ENCODE results near the gene PPIP5K2. TPM values are rescaled to one million over a fixed set of nuclear protein-coding genes. Genes with fewer than 3 reads are reported as not detected.

The PPIP5K2 gene
- total and polyA plus RNA-seq, 2 donors = 46.6 to 46.8 TPM

GRCh38 chr5:103093727-103094126, 26.4 kb upstream of the PPIP5K2 start:
- no peak overlapping the region for H3K27ac ChIP-seq (ENCODE audit: low read depth in 1 of 2, low read length in 1 of 2)
- H3K4me1 ChIP-seq (ENCODE audit: control insufficient read depth in 2 of 2, insufficient read depth in 2 of 2, low read length in 2 of 2) = no peaks in the 10 kb centered on the region
- H3K4me3 ChIP-seq (ENCODE audit: low read length in 2 of 2) = no peak overlapping the region
- no peak for DNase-seq (ENCODE audit: low read depth in 6 of 9, low spot score in 9 of 9)
- H3K9me3 ChIP-seq (ENCODE audit: control insufficient read depth in 2 of 2, insufficient read depth in 1 of 2, low read length in 1 of 2) = no peaks in the 10 kb centered on the region
- peaks cover 0 to 6% of the 10 kb centered on the region in 2 donors for H3K36me3 ChIP-seq (ENCODE audit: control insufficient read depth in 2 of 2, insufficient read depth in 2 of 2, low read length in 1 of 2)
- whole genome bisulfite sequencing = 99% methylated on average over 1 of the region's 1 CpG
- no peaks in the 10 kb centered on the region for H3K27me3 ChIP-seq (ENCODE audit: control insufficient read depth in 2 of 2, insufficient read depth in 1 of 2, low read length in 1 of 2)

- 88% methylated on average over 2 of the region's 2 CpGs for WGBS
- Histone ChIP-seq H3K4me1 (ENCODE audit: control insufficient read depth in 2 of 2, insufficient read depth in 2 of 2, low read length in 2 of 2) (no peaks in the 10 kb centered on the region), H3K4me3 (ENCODE audit: low read length in 2 of 2) (no peak overlapping the region), H3K9me3 (ENCODE audit: control insufficient read depth in 2 of 2, insufficient read depth in 1 of 2, low read length in 1 of 2) (no peaks in the 10 kb centered on the region), H3K27ac (ENCODE audit: low read depth in 1 of 2, low read length in 1 of 2) (no peak overlapping the region), H3K36me3 (ENCODE audit: control insufficient read depth in 2 of 2, insufficient read depth in 2 of 2, low read length in 1 of 2) (peaks cover 0 to 6% of the 10 kb centered on the region in 2 donors), H3K27me3 (ENCODE audit: control insufficient read depth in 2 of 2, insufficient read depth in 1 of 2, low read length in 1 of 2) (no peaks in the 10 kb centered on the region)
- no peak for DNase-seq (ENCODE audit: low read depth in 6 of 9, low spot score in 9 of 9)
These were observed 25.4 kb upstream of the PPIP5K2 start for GRCh38 chr5:103094737-103095136.

- DNase-seq (ENCODE audit: low read depth in 6 of 9, low spot score in 9 of 9) = no peak
- Histone ChIP-seq H3K4me3 (ENCODE audit: low read length in 2 of 2) (no peak overlapping the region), H3K36me3 (ENCODE audit: control insufficient read depth in 2 of 2, insufficient read depth in 2 of 2, low read length in 1 of 2) (peaks cover 0 to 7% of the 10 kb centered on the region in 2 donors), H3K4me1 (ENCODE audit: control insufficient read depth in 2 of 2, insufficient read depth in 2 of 2, low read length in 2 of 2) (no peaks in the 10 kb centered on the region), H3K27ac (ENCODE audit: low read depth in 1 of 2, low read length in 1 of 2) (no peak overlapping the region), H3K9me3 (ENCODE audit: control insufficient read depth in 2 of 2, insufficient read depth in 1 of 2, low read length in 1 of 2) (no peaks in the 10 kb centered on the region), H3K27me3 (ENCODE audit: control insufficient read depth in 2 of 2, insufficient read depth in 1 of 2, low read length in 1 of 2) (no peaks in the 10 kb centered on the region)
- WGBS = 96% methylated on average over 2 of the region's 2 CpGs
These were observed 21.1 kb upstream of the PPIP5K2 start for GRCh38 chr5:103098993-103099392.

- H3K4me1 ChIP-seq (ENCODE audit: control insufficient read depth in 2 of 2, insufficient read depth in 2 of 2, low read length in 2 of 2) = no peaks in the 10 kb centered on the region
- H3K4me3 ChIP-seq (ENCODE audit: low read length in 2 of 2) = no peak overlapping the region
- WGBS = 96% methylated on average over 6 of the region's 6 CpGs
- H3K27ac ChIP-seq (ENCODE audit: low read depth in 1 of 2, low read length in 1 of 2) = no peak overlapping the region
- peaks cover 0 to 7% of the 10 kb centered on the region in 2 donors for H3K36me3 ChIP-seq (ENCODE audit: control insufficient read depth in 2 of 2, insufficient read depth in 2 of 2, low read length in 1 of 2)
- H3K27me3 ChIP-seq (ENCODE audit: control insufficient read depth in 2 of 2, insufficient read depth in 1 of 2, low read length in 1 of 2) = no peaks in the 10 kb centered on the region
- DNase-seq (ENCODE audit: low read depth in 6 of 9, low spot score in 9 of 9) = no peak
- no peaks in the 10 kb centered on the region for H3K9me3 ChIP-seq (ENCODE audit: control insufficient read depth in 2 of 2, insufficient read depth in 1 of 2, low read length in 1 of 2)
These were observed 18.9 kb upstream of the PPIP5K2 start for GRCh38 chr5:103101079-103101750.

GRCh38 chr5:103102234-103102633, 17.9 kb upstream of the PPIP5K2 start:
- DNase-seq (ENCODE audit: low read depth in 6 of 9, low spot score in 9 of 9) = no peak
- no peaks in the 10 kb centered on the region for H3K4me1 ChIP-seq (ENCODE audit: control insufficient read depth in 2 of 2, insufficient read depth in 2 of 2, low read length in 2 of 2)

GRCh38 chr5:103108086-103108485, 12.0 kb upstream of the PPIP5K2 start:
- Histone ChIP-seq H3K27me3 (ENCODE audit: control insufficient read depth in 2 of 2, insufficient read depth in 1 of 2, low read length in 1 of 2) (no peaks in the 10 kb centered on the region), H3K9me3 (ENCODE audit: control insufficient read depth in 2 of 2, insufficient read depth in 1 of 2, low read length in 1 of 2) (no peaks in the 10 kb centered on the region), H3K27ac (ENCODE audit: low read depth in 1 of 2, low read length in 1 of 2) (no peak overlapping the region), H3K4me1 (ENCODE audit: control insufficient read depth in 2 of 2, insufficient read depth in 2 of 2, low read length in 2 of 2) (no peaks in the 10 kb centered on the region), H3K36me3 (ENCODE audit: control insufficient read depth in 2 of 2, insufficient read depth in 2 of 2, low read length in 1 of 2) (peaks cover 0 to 2% of the 10 kb centered on the region in 2 donors), H3K4me3 (ENCODE audit: low read length in 2 of 2) (no peak overlapping the region)
- no peak for DNase-seq (ENCODE audit: low read depth in 6 of 9, low spot score in 9 of 9)
- WGBS = 59% methylated on average over 2 of the region's 2 CpGs

More at GRCh38 chr5:103102234-103102633, 17.9 kb upstream of the PPIP5K2 start:
- Histone ChIP-seq H3K36me3 (ENCODE audit: control insufficient read depth in 2 of 2, insufficient read depth in 2 of 2, low read length in 1 of 2) (peaks cover 0 to 7% of the 10 kb centered on the region in 2 donors), H3K27ac (ENCODE audit: low read depth in 1 of 2, low read length in 1 of 2) (no peak overlapping the region), H3K4me3 (ENCODE audit: low read length in 2 of 2) (no peak overlapping the region), H3K9me3 (ENCODE audit: control insufficient read depth in 2 of 2, insufficient read depth in 1 of 2, low read length in 1 of 2) (no peaks in the 10 kb centered on the region), H3K27me3 (ENCODE audit: control insufficient read depth in 2 of 2, insufficient read depth in 1 of 2, low read length in 1 of 2) (no peaks in the 10 kb centered on the region)
- 94% methylated on average over 1 of the region's 1 CpG for WGBS

- no peaks in the 10 kb centered on the region for H3K9me3 ChIP-seq (ENCODE audit: control insufficient read depth in 2 of 2, insufficient read depth in 1 of 2, low read length in 1 of 2)
- DNase-seq (ENCODE audit: low read depth in 6 of 9, low spot score in 9 of 9) = no peak
- H3K27me3 ChIP-seq (ENCODE audit: control insufficient read depth in 2 of 2, insufficient read depth in 1 of 2, low read length in 1 of 2) = no peaks in the 10 kb centered on the region
- H3K4me3 ChIP-seq (ENCODE audit: low read length in 2 of 2) = no peak overlapping the region
- WGBS = 98% methylated on average over 1 of the region's 1 CpG
- no peak overlapping the region for H3K27ac ChIP-seq (ENCODE audit: low read depth in 1 of 2, low read length in 1 of 2)
- no peaks in the 10 kb centered on the region for H3K36me3 ChIP-seq (ENCODE audit: control insufficient read depth in 2 of 2, insufficient read depth in 2 of 2, low read length in 1 of 2)
- no peaks in the 10 kb centered on the region for H3K4me1 ChIP-seq (ENCODE audit: control insufficient read depth in 2 of 2, insufficient read depth in 2 of 2, low read length in 2 of 2)
These were observed 10.8 kb upstream of the PPIP5K2 start for GRCh38 chr5:103109277-103109676.

- Histone ChIP-seq H3K27ac (ENCODE audit: low read depth in 1 of 2, low read length in 1 of 2) (no peak overlapping the region), H3K9me3 (ENCODE audit: control insufficient read depth in 2 of 2, insufficient read depth in 1 of 2, low read length in 1 of 2) (no peaks in the 10 kb centered on the region), H3K4me3 (ENCODE audit: low read length in 2 of 2) (no peak overlapping the region), H3K27me3 (ENCODE audit: control insufficient read depth in 2 of 2, insufficient read depth in 1 of 2, low read length in 1 of 2) (no peaks in the 10 kb centered on the region), H3K36me3 (ENCODE audit: control insufficient read depth in 2 of 2, insufficient read depth in 2 of 2, low read length in 1 of 2) (no peaks in the 10 kb centered on the region), H3K4me1 (ENCODE audit: control insufficient read depth in 2 of 2, insufficient read depth in 2 of 2, low read length in 2 of 2) (no peaks in the 10 kb centered on the region)
- DNase-seq (ENCODE audit: low read depth in 6 of 9, low spot score in 9 of 9) = no peak
- WGBS = 97% methylated on average over 2 of the region's 2 CpGs
These were observed 9.7 kb upstream of the PPIP5K2 start for GRCh38 chr5:103110403-103110802.

GRCh38 chr5:103111468-103111867, 8.6 kb upstream of the PPIP5K2 start:
- Histone ChIP-seq H3K4me3 (ENCODE audit: low read length in 2 of 2) (no peak overlapping the region), H3K4me1 (ENCODE audit: control insufficient read depth in 2 of 2, insufficient read depth in 2 of 2, low read length in 2 of 2) (no peaks in the 10 kb centered on the region)

More at GRCh38 chr5:103111468-103111867, 8.6 kb upstream of the PPIP5K2 start:
- H3K36me3 ChIP-seq (ENCODE audit: control insufficient read depth in 2 of 2, insufficient read depth in 2 of 2, low read length in 1 of 2) = no peaks in the 10 kb centered on the region
- H3K27me3 ChIP-seq (ENCODE audit: control insufficient read depth in 2 of 2, insufficient read depth in 1 of 2, low read length in 1 of 2) = no peaks in the 10 kb centered on the region
- WGBS = 36% methylated on average over 2 of the region's 2 CpGs
- peak in 6 of 9 donors; percentile 4 to 76 (median 30) for DNase-seq (ENCODE audit: low read depth in 6 of 9, low spot score in 9 of 9)
- no peaks in the 10 kb centered on the region for H3K9me3 ChIP-seq (ENCODE audit: control insufficient read depth in 2 of 2, insufficient read depth in 1 of 2, low read length in 1 of 2)
- no peak overlapping the region for H3K27ac ChIP-seq (ENCODE audit: low read depth in 1 of 2, low read length in 1 of 2)
